Adrenal gland (tissue), 12 donors: ENCODE measurements around the gene KCNQ4. TPM values are rescaled to one million over a fixed set of nuclear protein-coding genes. Genes with fewer than 3 reads are reported as not detected.
A peak's percentile ranks its signal among the peaks of the same experiment; 100 is the strongest.

Experiments
- DNase-seq, 7 donors: peaks; one replicate each; pipeline ENCODE4 v3.0.0-alpha.2; 2019 to 2020
- H3K27ac ChIP-seq, 5 donors: fragments of 200-600 bp; sonication (generic) in 4 of 5; 1 replicate in 3 of 5; 2 replicates in 2 of 5; pipeline versions ENCODE4 v1.5.1 to v1.8.0; 2016 to 2020; ENCODE audit warnings: mild to moderate bottlenecking in 1 of 5
- H3K27me3 ChIP-seq: fragments of 200-600 bp; 2 replicates; pipeline ENCODE4 v1.8.0; 2021
- H3K36me3 ChIP-seq, 2 donors: fragments of 200-600 bp; replicated peaks in 1 of 2; 1 replicate in 1 of 2; 2 replicates in 1 of 2; pipeline versions ENCODE4 v1.5.1 to v1.8.0; 2018 to 2022
- H3K4me1 ChIP-seq, 2 donors: fragments of 200-600 bp; replicated peaks in 1 of 2; 1 replicate in 1 of 2; 2 replicates in 1 of 2; pipeline versions ENCODE4 v1.5.1 to v1.8.0; 2018 to 2021
- H3K4me3 ChIP-seq, 4 donors: fragments of 200-600 bp; sonication (generic) in 3 of 4; one replicate each; pipeline ENCODE4 v1.5.1; 2016 to 2018
- H3K9me3 ChIP-seq, 3 donors: fragments of 200-600 bp; sonication (generic) in 1 of 3; replicated peaks in 1 of 3; 1 replicate in 2 of 3; 2 replicates in 1 of 3; pipeline versions ENCODE4 v1.5.1 to v1.8.0; 2016 to 2021
- POLR2A ChIP-seq, 2 donors: fragments of 450-650 bp; IDR thresholded peaks; one replicate each; pipeline ENCODE4 v1.6.1; 2017; ENCODE audit warnings: antibody characterized with exemption in 2 of 2, mild to moderate bottlenecking in 2 of 2, moderate library complexity in 1 of 2
- WGBS, 4 donors: extraction: QIAGEN DNeasy Blood & Tissue Kit in 2 of 4; methylation state at CpG; one replicate each; pipeline versions ENCODE4 v1.1.5 to v1.1.7; 2013 to 2017; 5-methylcytosine and 5-hydroxymethylcytosine counted together
- intact Hi-C, 2 donors: fragments of 100-400 bp; cut with DNase I; formaldehyde crosslinking; loops; one replicate each; pipeline versions ENCODE4 v1.14.1 to v1.15.0; 2022 to 2023
- polyA plus RNA-seq, 3 donors: library from polyadenylated mRNA; stranded (reverse); fragments of 200-250 nt in 2 of 3; fragments of 350-450 nt in 1 of 3; fragmentation: Illumina TruSeq in 1 of 3; extraction: RNeasy Lipid Tissue Mini Kit (QIAGEN cat#74804) in 1 of 3; gene quantifications; one replicate each; pipeline ENCODE4 v1.2.3, GENCODE V29; 2013 to 2014
- total RNA-seq, 9 donors: library from RNA; depleted of rRNA in 4 of 9; stranded (reverse); fragments of >200 nt in 4 of 9; fragments of 120-200 nt in 1 of 9; fragmentation: NEBNext Ultra II Directional in 1 of 9; extraction: Animal tissue kit (Norgen Biotek cat#: 25700) in 1 of 9; gene quantifications; one replicate each; pipeline versions ENCODE4 v1.1.0 to v1.2.4, GENCODE V29; 2013 to 2023
- TF ChIP-seq, protein P1 (sequence below), 6 experiments: fragments of 450-650 bp in 4 of 6; fragments of 200-600 bp in 2 of 6; sonication (generic) in 1 of 6; IDR thresholded peaks; 1 replicate in 5 of 6; 2 replicates in 1 of 6; pipeline versions ENCODE4 v1.5.1 to v1.8.0; 2016 to 2021; ENCODE audit warnings: antibody characterized with exemption in 6 of 6, mild to moderate bottlenecking in 2 of 6, moderate library complexity in 1 of 6
- donor health status: healthy with polysubstance abuse.
- donor health status: Bipolar disorder and iron deficiency.
- donor health status: DM: yes; HTN: yes; CAD: no.
- donor health status: DM: no; HTN: no; CAD: no.
- donor health status: DM: no; HTN: no; CAD: no.
- donor health status: DM: yes; HTN: yes; CAD: no.

The KCNQ4 gene
- total and polyA plus RNA-seq, 12 donors, result 0.06 to 1.0 (median 0.29) TPM; not detected in 2

DNA sequence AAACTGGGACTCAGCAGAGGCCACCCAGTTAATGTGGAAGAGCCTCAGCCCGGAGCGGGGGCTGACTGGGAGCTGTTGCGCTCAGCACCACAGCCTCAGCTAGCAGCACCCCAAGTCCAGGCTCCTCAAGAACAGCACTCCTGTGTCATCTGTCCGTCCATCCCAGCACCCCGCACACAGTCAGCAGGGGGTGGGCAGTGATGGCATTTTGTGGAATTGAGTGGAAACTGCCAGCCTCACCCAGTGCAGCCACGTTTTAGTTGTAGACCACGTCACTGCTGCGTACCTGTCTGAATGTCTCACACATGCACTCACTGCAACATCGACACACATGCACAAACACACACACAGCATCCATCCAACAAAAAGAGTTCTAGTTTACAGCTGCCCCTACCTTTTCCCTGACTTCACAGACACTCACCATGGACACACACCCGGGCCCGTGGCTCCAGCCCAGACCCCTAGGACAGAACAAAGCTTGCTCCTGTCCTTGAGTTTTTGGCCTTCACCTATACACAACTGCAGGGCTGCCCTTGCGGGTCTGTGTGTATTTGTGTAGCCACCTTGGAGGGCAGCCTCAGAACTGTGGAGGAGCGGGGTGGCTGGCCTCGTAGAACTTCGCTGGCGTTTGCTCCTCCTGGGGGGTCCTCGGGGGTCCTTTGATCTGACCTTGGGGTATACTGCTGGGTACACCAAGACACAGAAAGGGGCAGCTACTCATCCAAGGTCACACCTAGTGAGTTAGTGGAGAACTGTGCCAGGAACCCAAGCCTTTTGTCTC, 5.2 kb downstream of the KCNQ4 start:
- 59 to 89% (median 73%) methylated on average over 11 to 17 of the region's 17 CpGs for WGBS, 4 donors
- intact Hi-C loops, result no loop called here
- H3K27me3 ChIP-seq, result no peaks in the 10 kb centered on the region
- no peak overlapping the region for H3K27ac ChIP-seq
- H3K9me3 ChIP-seq, result no peaks in the 10 kb centered on the region
- no peak overlapping the region for H3K4me3 ChIP-seq
- TF ChIP-seq, protein P1, sequence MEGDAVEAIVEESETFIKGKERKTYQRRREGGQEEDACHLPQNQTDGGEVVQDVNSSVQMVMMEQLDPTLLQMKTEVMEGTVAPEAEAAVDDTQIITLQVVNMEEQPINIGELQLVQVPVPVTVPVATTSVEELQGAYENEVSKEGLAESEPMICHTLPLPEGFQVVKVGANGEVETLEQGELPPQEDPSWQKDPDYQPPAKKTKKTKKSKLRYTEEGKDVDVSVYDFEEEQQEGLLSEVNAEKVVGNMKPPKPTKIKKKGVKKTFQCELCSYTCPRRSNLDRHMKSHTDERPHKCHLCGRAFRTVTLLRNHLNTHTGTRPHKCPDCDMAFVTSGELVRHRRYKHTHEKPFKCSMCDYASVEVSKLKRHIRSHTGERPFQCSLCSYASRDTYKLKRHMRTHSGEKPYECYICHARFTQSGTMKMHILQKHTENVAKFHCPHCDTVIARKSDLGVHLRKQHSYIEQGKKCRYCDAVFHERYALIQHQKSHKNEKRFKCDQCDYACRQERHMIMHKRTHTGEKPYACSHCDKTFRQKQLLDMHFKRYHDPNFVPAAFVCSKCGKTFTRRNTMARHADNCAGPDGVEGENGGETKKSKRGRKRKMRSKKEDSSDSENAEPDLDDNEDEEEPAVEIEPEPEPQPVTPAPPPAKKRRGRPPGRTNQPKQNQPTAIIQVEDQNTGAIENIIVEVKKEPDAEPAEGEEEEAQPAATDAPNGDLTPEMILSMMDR (IDR thresholded peaks at IDR 0.05), result no peak
- no peak for TF ChIP-seq POLR2A (IDR thresholded peaks at IDR 0.05)
- DNase-seq, result peak in 1 of 7 donors; percentile 18
- no peaks in the 10 kb centered on the region for H3K4me1 ChIP-seq
- no peaks in the 10 kb centered on the region for H3K36me3 ChIP-seq

DNA sequence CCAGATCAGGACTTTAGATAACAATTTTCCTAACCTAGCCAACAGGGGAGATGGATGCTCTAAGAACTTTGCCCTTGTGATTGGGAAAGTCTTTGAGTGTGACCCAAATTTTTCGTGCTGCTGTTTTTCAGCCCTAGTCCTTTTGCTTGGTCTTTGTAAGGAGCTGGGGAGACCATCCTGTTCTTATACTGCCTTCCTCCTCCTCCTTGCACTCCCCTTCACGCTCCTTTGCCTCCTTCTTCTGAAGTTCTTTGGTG, 5.7 kb downstream of the KCNQ4 start:
- Histone ChIP-seq H3K9me3 (no peaks in the 10 kb centered on the region), H3K27me3 (no peaks in the 10 kb centered on the region), H3K27ac (no peak overlapping the region), H3K4me3 (no peak overlapping the region), H3K4me1 (no peaks in the 10 kb centered on the region), H3K36me3 (no peaks in the 10 kb centered on the region)
- TF ChIP-seq, protein P1 (IDR thresholded peaks at IDR 0.05), result no peak
- TF ChIP-seq POLR2A (IDR thresholded peaks at IDR 0.05), result no peak
- WGBS, 4 donors, result 59 to 66% (median 60%) methylated on average over 2 of the region's 2 CpGs
- intact Hi-C loops, result no loop called here
- no peak for DNase-seq

DNA sequence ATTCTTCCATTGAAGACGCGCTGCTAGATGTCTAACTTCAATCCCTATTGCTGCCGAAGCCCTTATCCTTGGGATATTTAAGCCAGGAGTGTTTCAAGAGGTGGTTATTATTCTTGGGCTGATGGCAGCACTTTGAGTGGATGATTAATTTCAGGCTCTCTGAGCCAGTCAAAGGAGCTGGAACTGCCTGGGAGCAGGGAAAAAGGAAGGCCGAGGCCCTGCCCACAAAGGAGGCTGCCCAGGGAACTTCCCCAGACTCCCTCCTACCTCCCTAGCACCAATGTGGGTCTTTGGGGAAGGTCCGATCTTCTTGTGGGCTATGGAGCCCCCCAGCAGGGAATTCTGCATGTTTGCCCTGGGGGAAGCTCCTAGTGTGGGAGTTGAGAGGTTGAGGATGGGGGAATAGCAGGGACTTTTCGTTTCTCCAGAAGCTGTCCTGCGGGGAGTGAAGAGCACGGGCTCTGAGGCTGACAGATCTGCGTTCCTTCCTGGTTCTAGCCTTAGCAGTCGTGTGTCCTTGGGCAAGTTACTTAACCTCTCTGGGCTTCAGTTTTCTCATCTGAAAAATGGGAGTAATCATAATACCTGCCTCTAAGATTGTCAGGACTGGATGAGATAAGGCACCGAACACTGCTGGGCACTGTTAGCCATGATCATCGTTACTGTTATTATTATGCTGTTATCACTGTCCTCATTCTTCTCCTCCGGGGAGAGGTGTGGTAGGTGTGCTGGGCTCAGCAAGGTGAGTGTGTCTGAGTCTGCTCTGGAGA, 6.3 kb downstream of the KCNQ4 start:
- no peak for TF ChIP-seq POLR2A (IDR thresholded peaks at IDR 0.05)
- TF ChIP-seq, protein P1 (IDR thresholded peaks at IDR 0.05), result no peak
- DNase-seq, result no peak
- WGBS, 4 donors, result 84 to 86% (median 84%) methylated on average over 12 to 13 of the region's 13 CpGs
- Histone ChIP-seq H3K4me3 (no peak overlapping the region), H3K9me3 (no peaks in the 10 kb centered on the region), H3K27ac (no peak overlapping the region), H3K27me3 (no peaks in the 10 kb centered on the region), H3K4me1 (no peaks in the 10 kb centered on the region), H3K36me3 (no peaks in the 10 kb centered on the region)
- intact Hi-C loops, result no loop called here

DNA sequence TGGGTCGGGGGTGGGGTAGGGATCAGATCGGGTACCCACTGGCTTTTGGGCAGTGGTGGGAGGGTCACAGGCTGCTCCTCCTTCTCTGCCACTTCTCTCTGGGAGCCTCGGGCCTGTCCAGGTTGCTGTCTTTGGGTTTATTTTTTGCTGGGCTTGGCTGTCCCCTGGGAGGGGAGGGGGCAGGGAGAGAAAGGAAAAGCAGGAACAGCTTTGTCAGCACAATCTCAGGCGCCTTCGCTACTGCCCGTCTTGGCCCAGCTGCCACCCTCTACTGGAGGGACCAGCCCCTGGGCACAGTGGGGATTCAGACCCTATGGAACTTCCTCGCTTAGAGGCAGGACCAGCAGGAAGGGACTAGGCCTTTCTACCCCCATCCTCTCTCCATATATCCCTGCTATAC, 8.4 kb downstream of the KCNQ4 start:
- no peaks in the 10 kb centered on the region for H3K9me3 ChIP-seq
- peaks cover 0 to 6% of the 10 kb centered on the region in 2 donors for H3K4me1 ChIP-seq
- H3K36me3 ChIP-seq, result no peaks in the 10 kb centered on the region
- TF ChIP-seq POLR2A (IDR thresholded peaks at IDR 0.05), result no peak
- TF ChIP-seq, protein P1 (IDR thresholded peaks at IDR 0.05), result no peak
- intact Hi-C loops, result no loop called here
- no peak for DNase-seq
- H3K27ac ChIP-seq, result no peak overlapping the region
- no peak overlapping the region for H3K4me3 ChIP-seq
- WGBS, 4 donors, result 67 to 89% (median 70%) methylated on average over 6 to 7 of the region's 7 CpGs
- H3K27me3 ChIP-seq, result no peaks in the 10 kb centered on the region
